GM12878 (cell line): Measurements from ENCODE around the gene UBASH3A. TPM values are rescaled to one million over a fixed set of nuclear protein-coding genes. Genes with fewer than 3 reads are reported as not detected.

Source experiments
- ATF7 ChIP-seq: fragments of 450-650 bp; IDR thresholded peaks from 2 replicates; pipeline ENCODE4 v1.6.1; 2016; ENCODE audit warnings: low read depth, mild to moderate bottlenecking
- BCL11A ChIP-seq: IDR thresholded peaks from 2 replicates; pipeline ENCODE4 v1.6.1; 2011; ENCODE audit warnings: low read depth, low read length
- CBX3 ChIP-seq: fragments of 200-600 bp; sonication (generic); IDR thresholded peaks from 2 replicates; pipeline ENCODE4 v1.6.1; 2016; ENCODE audit warnings: low read depth, borderline replicate concordance
- CHD2 ChIP-seq: IDR thresholded peaks from 2 replicates; pipeline ENCODE4 v1.6.1; 2011; ENCODE audit warnings: low read depth, low read length, improper control_type of control experiment, borderline replicate concordance
- E2F8 ChIP-seq: fragments of 450-650 bp; IDR thresholded peaks from 2 replicates; pipeline ENCODE4 v1.6.1; 2018; ENCODE audit warnings: mild to moderate bottlenecking, low read depth, moderate library complexity; ENCODE audit not compliant: partially characterized antibody
- EED ChIP-seq: sonication (generic); IDR thresholded peaks from 2 replicates; pipeline ENCODE4 v1.6.1; 2016; ENCODE audit warnings: antibody characterized with exemption, low read depth
- ESRRA ChIP-seq: IDR thresholded peaks from 2 replicates; pipeline ENCODE4 v1.6.1; 2012; ENCODE audit warnings: mild to moderate bottlenecking, low read length, improper control_type of control experiment
- HDGF ChIP-seq: fragments of 450-650 bp; IDR thresholded peaks from 2 replicates; pipeline ENCODE4 v1.6.1; 2016; ENCODE audit warnings: antibody characterized with exemption
- HSF1 ChIP-seq: fragments of 150-350 bp; IDR thresholded peaks from 2 replicates; pipeline ENCODE4 v1.6.1; 2014; ENCODE audit warnings: mild to moderate bottlenecking, low read depth, low read length
- IRF3 ChIP-seq: fragments of 450-650 bp; IDR thresholded peaks from 2 replicates; pipeline ENCODE4 v1.6.1; 2014; ENCODE audit warnings: mild to moderate bottlenecking
- KAT2A ChIP-seq: conservative IDR thresholded peaks from 2 replicates; pipeline ENCODE4 v1.6.1; 2011; ENCODE audit warnings: low read depth, low read length; ENCODE audit not compliant: control insufficient read depth
- KLF5 ChIP-seq: fragments of 450-650 bp; IDR thresholded peaks from 2 replicates; pipeline ENCODE4 v1.6.1; 2014; ENCODE audit warnings: mild to moderate bottlenecking; ENCODE audit not compliant: partially characterized antibody
- MEF2B ChIP-seq: fragments of 450-650 bp; IDR thresholded peaks from 2 replicates; pipeline ENCODE4 v1.6.1; 2018; ENCODE audit warnings: mild to moderate bottlenecking, moderate library complexity; ENCODE audit not compliant: partially characterized antibody, poor library complexity, severe bottlenecking
- POLR2AphosphoS2 ChIP-seq: IDR thresholded peaks from 2 replicates; pipeline ENCODE4 v1.6.1; 2011; ENCODE audit warnings: low read depth, mild to moderate bottlenecking, low read length, improper control_type of control experiment, moderate library complexity
- POLR2AphosphoS5 ChIP-seq: IDR thresholded peaks from 2 replicates; pipeline ENCODE4 v1.6.1; 2011; ENCODE audit warnings: mild to moderate bottlenecking, low read length, inconsistent platforms
- RUNX3 ChIP-seq: IDR thresholded peaks from 2 replicates; pipeline ENCODE4 v1.6.1; 2012; ENCODE audit warnings: low read length, inconsistent platforms
- SMARCA5 ChIP-seq: fragments of 450-650 bp; IDR thresholded peaks from 2 replicates; pipeline ENCODE4 v1.6.1; 2017; ENCODE audit warnings: mild to moderate bottlenecking
- SMC3 ChIP-seq: IDR thresholded peaks from 2 replicates; pipeline ENCODE4 v1.6.1; 2011; ENCODE audit warnings: low read length, improper control_type of control experiment, borderline replicate concordance
- SUZ12 ChIP-seq: fragments of 200-600 bp; sonication (generic); IDR thresholded peaks from one replicate; pipeline ENCODE4 v1.6.1; 2018; ENCODE audit warnings: antibody characterized with exemption, mild to moderate bottlenecking; ENCODE audit not compliant: unreplicated experiment
- YY1 ChIP-seq: IDR thresholded peaks from 2 replicates; pipeline ENCODE4 v1.6.1; 2011; ENCODE audit warnings: low read depth, mild to moderate bottlenecking, low read length
- ZBTB33 ChIP-seq: fragments of 450-650 bp; IDR thresholded peaks from 2 replicates; pipeline ENCODE4 v1.6.1; 2017; ENCODE audit warnings: mild to moderate bottlenecking
- polyA plus RNA-seq, 11 experiments: library from polyadenylated mRNA; depleted of rRNA in 4 of 11; unstranded in 6 of 11; stranded (reverse) in 5 of 11; fragments of >200 nt; fragmentation: Nextera tagmentation in 4 of 11; fragmentation: Illumina TruSeq in 1 of 11; extraction: Ambion mirVana in 4 of 11; extraction: Trizol in 1 of 11; gene quantifications; 1 replicate in 1 of 11; 2 replicates in 10 of 11; pipeline versions ENCODE4 v1.2.1 to v1.2.3, GENCODE V29; 2011 to 2016; ENCODE audit warnings: inconsistent platforms in 2 of 11, missing spikeins in 2 of 11, low read depth in 1 of 11
- total RNA-seq, 4 experiments: library from RNA; depleted of rRNA in 3 of 4; stranded (reverse); fragments of >200 nt in 3 of 4; fragmentation: Illumina TruSeq in 1 of 4; extraction: Trizol in 1 of 4; gene quantifications; 2 replicates each; pipeline versions ENCODE4 v1.2.1 to v1.2.3, GENCODE V29; 2013 to 2021

The UBASH3A gene
- total and polyA plus RNA-seq, 10 of the 15 experiments (the other 5 are each of a cell fraction or from before 2014, with no cell fraction given), result 0.04 to 0.39 (median 0.23) TPM; not detected in 1

- TF ChIP-seq EED (peak; percentile 55; the same call in 1 of the 2 replicates), IRF3 (no peak), KLF5 (no peak), HDGF (no peak; the same call in 1 of the 2 replicates), ATF7 (peak; percentile 69; the same call in 1 of the 2 replicates), BCL11A (no peak; the same call in 1 of the 2 replicates), CHD2 (peak; percentile 45; the same call in 1 of the 2 replicates), ESRRA (no peak), SUZ12 (no peak), HSF1 (no peak), RUNX3 (peak; percentile 59), POLR2AphosphoS2 (no peak), MEF2B (peak; percentile 95), SMARCA5 (peak; percentile 48; the same call in 1 of the 2 replicates), POLR2AphosphoS5 (peak; percentile 64; the same call in 1 of the 2 replicates), SMC3 (peak; percentile 23; the same call in 1 of the 2 replicates), KAT2A (no peak), YY1 (peak; percentile 72), E2F8 (no peak), ZBTB33 (no peak), CBX3 (no peak)
Measured at GRCh38 chr21:42392731-42393442, 10.8 kb upstream of the UBASH3A start (continued).
